Ishikawa (cell line): ENCODE results near the gene SPG11.

Source experiments
- CEBPB ChIP-seq: IDR thresholded peaks from 2 replicates; pipeline ENCODE4 v1.6.1; 2012
- EGR1 ChIP-seq: IDR thresholded peaks from 2 replicates; pipeline ENCODE4 v1.6.1; 2012
- EP300 ChIP-seq: IDR thresholded peaks from 2 replicates; pipeline ENCODE4 v1.6.1; 2012; ENCODE audit warnings: borderline replicate concordance
- NFIC ChIP-seq: IDR thresholded peaks from 2 replicates; pipeline ENCODE4 v1.6.1; 2012
- RAD21 ChIP-seq: IDR thresholded peaks from 2 replicates; pipeline ENCODE4 v1.6.1; 2012; ENCODE audit warnings: low read depth
- TAF1 ChIP-seq: IDR thresholded peaks from 2 replicates; pipeline ENCODE4 v1.6.1; 2012; ENCODE audit warnings: low read depth, mild to moderate bottlenecking
- TCF12 ChIP-seq: IDR thresholded peaks from 2 replicates; pipeline ENCODE4 v1.6.1; 2012; ENCODE audit warnings: low read depth
- YY1 ChIP-seq: IDR thresholded peaks from 2 replicates; pipeline ENCODE4 v1.6.1; 2012; ENCODE audit warnings: low read depth
- ZBTB7A ChIP-seq: IDR thresholded peaks from 2 replicates; pipeline ENCODE4 v1.6.1; 2012; ENCODE audit warnings: low read depth
- TF ChIP-seq, protein P1 (sequence below): IDR thresholded peaks from 2 replicates; pipeline ENCODE4 v1.6.1; 2012; ENCODE audit warnings: low read depth, mild to moderate bottlenecking
- TF ChIP-seq, protein P2 (sequence below): IDR thresholded peaks from 2 replicates; pipeline ENCODE4 v1.6.1; 2012
- TF ChIP-seq, protein P3 (sequence below): IDR thresholded peaks from 2 replicates; pipeline ENCODE4 v1.6.1; 2012

DNA sequence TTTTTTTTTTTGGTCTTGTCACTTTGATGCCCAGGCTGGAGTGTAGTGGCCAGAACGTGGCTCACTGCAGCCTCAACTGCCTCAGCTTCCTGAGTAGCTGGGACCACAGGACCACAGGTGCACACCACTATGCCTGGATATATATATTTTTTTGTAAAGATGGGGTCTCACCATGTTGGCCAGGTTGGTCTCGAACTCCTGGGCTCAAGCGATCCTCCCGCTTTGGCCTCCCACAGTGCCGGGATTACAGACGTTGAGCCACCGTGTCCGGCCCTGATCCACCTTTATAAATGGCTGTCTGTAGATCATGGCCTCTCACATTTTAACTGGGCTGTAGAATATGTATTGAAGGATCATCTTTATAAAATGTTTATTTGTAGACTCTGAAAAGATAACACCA, 128.4 kb downstream of the SPG11 start:
- no peak for TF ChIP-seq TAF1
- no peak for TF ChIP-seq EGR1
- no peak for TF ChIP-seq RAD21
- TF ChIP-seq, protein P1, sequence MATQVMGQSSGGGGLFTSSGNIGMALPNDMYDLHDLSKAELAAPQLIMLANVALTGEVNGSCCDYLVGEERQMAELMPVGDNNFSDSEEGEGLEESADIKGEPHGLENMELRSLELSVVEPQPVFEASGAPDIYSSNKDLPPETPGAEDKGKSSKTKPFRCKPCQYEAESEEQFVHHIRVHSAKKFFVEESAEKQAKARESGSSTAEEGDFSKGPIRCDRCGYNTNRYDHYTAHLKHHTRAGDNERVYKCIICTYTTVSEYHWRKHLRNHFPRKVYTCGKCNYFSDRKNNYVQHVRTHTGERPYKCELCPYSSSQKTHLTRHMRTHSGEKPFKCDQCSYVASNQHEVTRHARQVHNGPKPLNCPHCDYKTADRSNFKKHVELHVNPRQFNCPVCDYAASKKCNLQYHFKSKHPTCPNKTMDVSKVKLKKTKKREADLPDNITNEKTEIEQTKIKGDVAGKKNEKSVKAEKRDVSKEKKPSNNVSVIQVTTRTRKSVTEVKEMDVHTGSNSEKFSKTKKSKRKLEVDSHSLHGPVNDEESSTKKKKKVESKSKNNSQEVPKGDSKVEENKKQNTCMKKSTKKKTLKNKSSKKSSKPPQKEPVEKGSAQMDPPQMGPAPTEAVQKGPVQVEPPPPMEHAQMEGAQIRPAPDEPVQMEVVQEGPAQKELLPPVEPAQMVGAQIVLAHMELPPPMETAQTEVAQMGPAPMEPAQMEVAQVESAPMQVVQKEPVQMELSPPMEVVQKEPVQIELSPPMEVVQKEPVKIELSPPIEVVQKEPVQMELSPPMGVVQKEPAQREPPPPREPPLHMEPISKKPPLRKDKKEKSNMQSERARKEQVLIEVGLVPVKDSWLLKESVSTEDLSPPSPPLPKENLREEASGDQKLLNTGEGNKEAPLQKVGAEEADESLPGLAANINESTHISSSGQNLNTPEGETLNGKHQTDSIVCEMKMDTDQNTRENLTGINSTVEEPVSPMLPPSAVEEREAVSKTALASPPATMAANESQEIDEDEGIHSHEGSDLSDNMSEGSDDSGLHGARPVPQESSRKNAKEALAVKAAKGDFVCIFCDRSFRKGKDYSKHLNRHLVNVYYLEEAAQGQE = no peak
- TF ChIP-seq, protein P2, sequence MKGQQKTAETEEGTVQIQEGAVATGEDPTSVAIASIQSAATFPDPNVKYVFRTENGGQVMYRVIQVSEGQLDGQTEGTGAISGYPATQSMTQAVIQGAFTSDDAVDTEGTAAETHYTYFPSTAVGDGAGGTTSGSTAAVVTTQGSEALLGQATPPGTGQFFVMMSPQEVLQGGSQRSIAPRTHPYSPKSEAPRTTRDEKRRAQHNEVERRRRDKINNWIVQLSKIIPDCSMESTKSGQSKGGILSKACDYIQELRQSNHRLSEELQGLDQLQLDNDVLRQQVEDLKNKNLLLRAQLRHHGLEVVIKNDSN = no peak
- TF ChIP-seq EP300 = no peak
- TF ChIP-seq, protein P3, sequence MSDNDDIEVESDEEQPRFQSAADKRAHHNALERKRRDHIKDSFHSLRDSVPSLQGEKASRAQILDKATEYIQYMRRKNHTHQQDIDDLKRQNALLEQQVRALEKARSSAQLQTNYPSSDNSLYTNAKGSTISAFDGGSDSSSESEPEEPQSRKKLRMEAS = no peak
- no peak for TF ChIP-seq YY1
- no peak for TF ChIP-seq TCF12
- TF ChIP-seq NFIC = no peak
- no peak for TF ChIP-seq CEBPB
- TF ChIP-seq ZBTB7A = no peak
